Skeletal muscle tissue (tissue), 4 donors: ENCODE results near the gene BRD3OS. TPM values are rescaled to one million over a fixed set of nuclear protein-coding genes. Genes with fewer than 3 reads are reported as not detected.

Experiments
- H3K27ac ChIP-seq: one replicate; pipeline ENCODE4 v1.7.0; 2013; ENCODE audit warnings: mild to moderate bottlenecking, low read depth, low read length, inconsistent platforms
- H3K27me3 ChIP-seq, 3 donors: one replicate each; pipeline ENCODE4 v1.7.0; 2013; ENCODE audit warnings: low read length in 3 of 3; ENCODE audit not compliant: control insufficient read depth in 3 of 3, insufficient read depth in 3 of 3
- H3K36me3 ChIP-seq, 3 donors: one replicate each; pipeline ENCODE4 v1.7.0; 2013; ENCODE audit warnings: low read length in 3 of 3; ENCODE audit not compliant: control insufficient read depth in 3 of 3, insufficient read depth in 3 of 3
- H3K4me1 ChIP-seq, 3 donors: one replicate each; pipeline ENCODE4 v1.7.0; 2013; ENCODE audit warnings: low read length in 3 of 3, mild to moderate bottlenecking in 3 of 3; ENCODE audit not compliant: control insufficient read depth in 3 of 3, insufficient read depth in 3 of 3
- H3K4me3 ChIP-seq, 3 donors: one replicate each; pipeline ENCODE4 v1.7.0; 2013; ENCODE audit warnings: low read length in 3 of 3
- H3K9ac ChIP-seq, 3 donors: one replicate each; pipeline ENCODE4 v1.7.0; 2013; ENCODE audit warnings: low read length in 3 of 3, mild to moderate bottlenecking in 3 of 3, moderate library complexity in 2 of 3, low read depth in 1 of 3
- H3K9me3 ChIP-seq, 3 donors: one replicate each; pipeline ENCODE4 v1.7.0; 2013; ENCODE audit warnings: low read length in 3 of 3; ENCODE audit not compliant: control insufficient read depth in 3 of 3
- total RNA-seq: library from RNA; depleted of rRNA; stranded (reverse); fragments of >200 nt; gene quantifications from one replicate; pipeline ENCODE4 v1.2.3, GENCODE V29; 2014
- donor health status: Osteomylitis.

The BRD3OS gene
- total RNA-seq, 1 donor from 2014 or later: 3.7 TPM

GRCh38 chr9:134049772-134050588 lies 24.7 kb downstream of the BRD3OS start:
- H3K27ac ChIP-seq: peak overlapping the region; percentile 54
- no peak overlapping the region for H3K4me3 ChIP-seq
- H3K4me1 ChIP-seq: peaks cover 45 to 71% (median 58%) of the 10 kb centered on the region in 3 donors
- no peak overlapping the region for H3K9ac ChIP-seq
- peaks cover 52 to 66% (median 60%) of the 10 kb centered on the region in 3 donors for H3K36me3 ChIP-seq
- no peaks in the 10 kb centered on the region for H3K9me3 ChIP-seq
- no peaks in the 10 kb centered on the region for H3K27me3 ChIP-seq

GRCh38 chr9:134050726-134051125 lies 25.4 kb downstream of the BRD3OS start:
- peaks cover 53 to 77% (median 65%) of the 10 kb centered on the region in 3 donors for H3K4me1 ChIP-seq
- no peak overlapping the region for H3K27ac ChIP-seq
- peaks cover 44 to 59% (median 53%) of the 10 kb centered on the region in 3 donors for H3K36me3 ChIP-seq
- H3K9me3 ChIP-seq: no peaks in the 10 kb centered on the region
- no peak overlapping the region for H3K9ac ChIP-seq
- no peaks in the 10 kb centered on the region for H3K27me3 ChIP-seq
- H3K4me3 ChIP-seq: no peak overlapping the region

- peaks cover 39 to 54% (median 47%) of the 10 kb centered on the region in 3 donors for H3K36me3 ChIP-seq
- peaks cover 57 to 78% (median 65%) of the 10 kb centered on the region in 3 donors for H3K4me1 ChIP-seq
These were observed 26.0 kb downstream of the BRD3OS start for GRCh38 chr9:134051319-134051718.

GRCh38 chr9:134052491-134052890 lies 27.2 kb downstream of the BRD3OS start:
- Histone ChIP-seq H3K9ac (no peak overlapping the region), H3K9me3 (no peaks in the 10 kb centered on the region), H3K4me3 (no peak overlapping the region), H3K27me3 (no peaks in the 10 kb centered on the region), H3K4me1 (peaks cover 58 to 78% (median 65%) of the 10 kb centered on the region in 3 donors), H3K27ac (no peak overlapping the region), H3K36me3 (peaks cover 39 to 46% (median 45%) of the 10 kb centered on the region in 3 donors)

More at GRCh38 chr9:134051319-134051718, 26.0 kb downstream of the BRD3OS start:
- no peak overlapping the region for H3K27ac ChIP-seq
- no peak overlapping the region for H3K9ac ChIP-seq
- no peaks in the 10 kb centered on the region for H3K9me3 ChIP-seq
- no peak overlapping the region for H3K4me3 ChIP-seq
- H3K27me3 ChIP-seq: no peaks in the 10 kb centered on the region

GRCh38 chr9:134052941-134053340 lies 27.7 kb downstream of the BRD3OS start:
- peak overlapping the region in 1 of 3 donors; percentile 25 for H3K9ac ChIP-seq
- no peak overlapping the region for H3K27ac ChIP-seq
- no peaks in the 10 kb centered on the region for H3K27me3 ChIP-seq
- H3K36me3 ChIP-seq: peaks cover 37 to 42% (median 41%) of the 10 kb centered on the region in 3 donors
- H3K4me1 ChIP-seq: peaks cover 62 to 78% (median 68%) of the 10 kb centered on the region in 3 donors
- no peak overlapping the region for H3K4me3 ChIP-seq
- no peaks in the 10 kb centered on the region for H3K9me3 ChIP-seq

- Histone ChIP-seq H3K9me3 (no peaks in the 10 kb centered on the region), H3K4me3 (no peak overlapping the region), H3K9ac (peak overlapping the region in 1 of 3 donors; percentile 50), H3K36me3 (peaks cover 36 to 39% (median 38%) of the 10 kb centered on the region in 3 donors), H3K27me3 (no peaks in the 10 kb centered on the region), H3K27ac (no peak overlapping the region), H3K4me1 (peaks cover 66 to 79% (median 69%) of the 10 kb centered on the region in 3 donors)
These were observed 28.2 kb downstream of the BRD3OS start for GRCh38 chr9:134053401-134053871.

- no peak overlapping the region for H3K27ac ChIP-seq
These were observed 28.9 kb downstream of the BRD3OS start for GRCh38 chr9:134053941-134054761.

GRCh38 chr9:134054891-134055811 lies 29.9 kb downstream of the BRD3OS start:
- Histone ChIP-seq H3K36me3 (peaks cover 26 to 27% (median 27%) of the 10 kb centered on the region in 3 donors), H3K9me3 (no peaks in the 10 kb centered on the region), H3K9ac (peak overlapping the region; percentile 65 to 79 (median 66)), H3K4me3 (peak overlapping the region; percentile 48 to 60 (median 59)), H3K27me3 (no peaks in the 10 kb centered on the region), H3K4me1 (peaks cover 69 to 79% (median 71%) of the 10 kb centered on the region in 3 donors), H3K27ac (peak overlapping the region; percentile 63)

More at GRCh38 chr9:134053941-134054761, 28.9 kb downstream of the BRD3OS start:
- Histone ChIP-seq H3K4me3 (peak overlapping the region in 1 of 3 donors; percentile 3), H3K9ac (peak overlapping the region in 2 of 3 donors; percentile 16 to 79), H3K4me1 (peaks cover 66 to 79% (median 69%) of the 10 kb centered on the region in 3 donors), H3K9me3 (no peaks in the 10 kb centered on the region), H3K36me3 (peaks cover 31 to 36% (median 34%) of the 10 kb centered on the region in 3 donors), H3K27me3 (no peaks in the 10 kb centered on the region)

GRCh38 chr9:134055981-134056461 lies 30.7 kb downstream of the BRD3OS start:
- peak overlapping the region; percentile 63 for H3K27ac ChIP-seq
- peak overlapping the region; percentile 24 to 79 (median 66) for H3K9ac ChIP-seq
- H3K9me3 ChIP-seq: no peaks in the 10 kb centered on the region
- H3K36me3 ChIP-seq: peaks cover 18 to 19% (median 18%) of the 10 kb centered on the region in 3 donors
- H3K4me3 ChIP-seq: peak overlapping the region in 2 of 3 donors; percentile 59 to 60
- no peaks in the 10 kb centered on the region for H3K27me3 ChIP-seq
- peaks cover 77 to 87% (median 80%) of the 10 kb centered on the region in 3 donors for H3K4me1 ChIP-seq
